Mesenchymal stem cell (in vitro differentiated cells and primary cell): ENCODE data around the gene ROCK2.
A peak's percentile ranks its signal among the peaks of the same experiment; 100 is the strongest.

Experiments
- DNase-seq: peaks from one replicate; pipeline ENCODE4 v3.0.0-alpha.2; 2013
- H2AFZ ChIP-seq: one replicate; pipeline ENCODE4 v1.6.1; 2013; ENCODE audit warnings: low read depth, mild to moderate bottlenecking, control low read depth, inconsistent platforms, low read length, moderate library complexity
- H2AK5ac ChIP-seq: 2 replicates; pipeline ENCODE4 v1.6.1; 2013; ENCODE audit warnings: low read length, moderate library complexity, mild to moderate bottlenecking, inconsistent platforms; ENCODE audit not compliant: severe bottlenecking
- H2BK120ac ChIP-seq: one replicate; pipeline ENCODE4 v1.6.1; 2013; ENCODE audit warnings: low read depth, mild to moderate bottlenecking, inconsistent platforms, low read length, moderate library complexity
- H2BK12ac ChIP-seq, 2 experiments: one replicate each; pipeline ENCODE4 v1.6.1; 2013; ENCODE audit warnings: inconsistent platforms in 2 of 2, low read length in 2 of 2, mild to moderate bottlenecking in 2 of 2, moderate library complexity in 2 of 2, control low read depth in 1 of 2
- H2BK15ac ChIP-seq: one replicate; pipeline ENCODE4 v1.6.1; 2013; ENCODE audit warnings: mild to moderate bottlenecking, low read depth, inconsistent platforms; ENCODE audit not compliant: poor library complexity, severe bottlenecking
- H2BK5ac ChIP-seq: 2 replicates; pipeline ENCODE4 v1.6.1; 2013; ENCODE audit warnings: low read depth, mild to moderate bottlenecking, low read length, control low read depth, inconsistent platforms; ENCODE audit not compliant: poor library complexity, severe bottlenecking
- H3K14ac ChIP-seq, 2 experiments: one replicate each; pipeline ENCODE4 v1.6.1; 2013; ENCODE audit warnings: inconsistent platforms in 2 of 2, low read length in 2 of 2, control low read depth in 1 of 2, mild to moderate bottlenecking in 1 of 2, moderate library complexity in 1 of 2
- H3K18ac ChIP-seq, 2 experiments: one replicate each; pipeline ENCODE4 v1.6.1; 2013; ENCODE audit warnings: inconsistent platforms in 2 of 2, low read length in 2 of 2, control low read depth in 1 of 2, low read depth in 1 of 2, mild to moderate bottlenecking in 1 of 2
- H3K23ac ChIP-seq, 2 experiments: one replicate each; pipeline ENCODE4 v1.6.1; 2013; ENCODE audit warnings: inconsistent platforms in 2 of 2, low read length in 2 of 2, mild to moderate bottlenecking in 2 of 2, moderate library complexity in 2 of 2, control low read depth in 1 of 2
- H3K27ac ChIP-seq: 2 replicates; pipeline ENCODE4 v1.5.1; 2013; ENCODE audit warnings: mild to moderate bottlenecking, moderate library complexity, low read length, control low read depth, inconsistent platforms; ENCODE audit not compliant: poor library complexity, severe bottlenecking
- H3K27me3 ChIP-seq, 2 experiments: 2 replicates each; pipeline versions ENCODE4 v1.6.1 to v1.7.0; 2013; ENCODE audit warnings: low read length in 2 of 2, mild to moderate bottlenecking in 2 of 2, moderate library complexity in 2 of 2, control low read depth in 1 of 2, inconsistent platforms in 1 of 2; ENCODE audit not compliant: control insufficient read depth in 1 of 2, insufficient read depth in 1 of 2
- H3K36me3 ChIP-seq, 2 experiments: 2 replicates each; pipeline versions ENCODE4 v1.6.1 to v1.7.0; 2013; ENCODE audit warnings: low read length in 2 of 2, control low read depth in 1 of 2, inconsistent platforms in 1 of 2, low read depth in 1 of 2, mild to moderate bottlenecking in 1 of 2; ENCODE audit not compliant: insufficient read depth in 2 of 2, control insufficient read depth in 1 of 2
- H3K4ac ChIP-seq, 2 experiments: one replicate each; pipeline ENCODE4 v1.6.1; 2013; ENCODE audit warnings: inconsistent platforms in 2 of 2, low read length in 2 of 2, mild to moderate bottlenecking in 2 of 2, moderate library complexity in 2 of 2, control low read depth in 1 of 2, low read depth in 1 of 2
- H3K4me1 ChIP-seq: 2 replicates; pipeline ENCODE4 v1.6.1; 2013; ENCODE audit warnings: low read depth, low read length, control low read depth; ENCODE audit not compliant: control insufficient read depth, insufficient read depth
- H3K4me2 ChIP-seq: 2 replicates; pipeline ENCODE4 v1.6.1; 2013; ENCODE audit warnings: low read length, mild to moderate bottlenecking, inconsistent platforms; ENCODE audit not compliant: poor library complexity, severe bottlenecking
- H3K4me3 ChIP-seq, 2 experiments: 2 replicates each; pipeline versions ENCODE4 v1.5.1 to v1.7.0; 2013; ENCODE audit warnings: low read length in 2 of 2, mild to moderate bottlenecking in 2 of 2, control low read depth in 1 of 2, low read depth in 1 of 2; ENCODE audit not compliant: insufficient read depth in 1 of 2
- H3K79me1 ChIP-seq: replicated peaks from 2 replicates; pipeline ENCODE4 v1.6.1; 2013; ENCODE audit warnings: mild to moderate bottlenecking, control low read depth, low read length, inconsistent platforms; ENCODE audit not compliant: poor library complexity, severe bottlenecking
- H3K9ac ChIP-seq: 2 replicates; pipeline ENCODE4 v1.7.0; 2013; ENCODE audit warnings: mild to moderate bottlenecking, low read length, moderate library complexity
- H3K9me3 ChIP-seq: 2 replicates; pipeline ENCODE4 v1.7.0; 2013; ENCODE audit warnings: mild to moderate bottlenecking, low read length; ENCODE audit not compliant: control insufficient read depth
- H4K8ac ChIP-seq: one replicate; pipeline ENCODE4 v1.6.1; 2013; ENCODE audit warnings: inconsistent platforms, mild to moderate bottlenecking, low read length, moderate library complexity
- H4K91ac ChIP-seq: one replicate; pipeline ENCODE4 v1.6.1; 2013; ENCODE audit warnings: mild to moderate bottlenecking, low read length, inconsistent platforms
- WGBS: methylation state at CpG from one replicate; pipeline ENCODE4 v1.1.7; 2013; ENCODE audit warnings: mixed read lengths; 5-methylcytosine and 5-hydroxymethylcytosine counted together

Gene ROCK2

DNA sequence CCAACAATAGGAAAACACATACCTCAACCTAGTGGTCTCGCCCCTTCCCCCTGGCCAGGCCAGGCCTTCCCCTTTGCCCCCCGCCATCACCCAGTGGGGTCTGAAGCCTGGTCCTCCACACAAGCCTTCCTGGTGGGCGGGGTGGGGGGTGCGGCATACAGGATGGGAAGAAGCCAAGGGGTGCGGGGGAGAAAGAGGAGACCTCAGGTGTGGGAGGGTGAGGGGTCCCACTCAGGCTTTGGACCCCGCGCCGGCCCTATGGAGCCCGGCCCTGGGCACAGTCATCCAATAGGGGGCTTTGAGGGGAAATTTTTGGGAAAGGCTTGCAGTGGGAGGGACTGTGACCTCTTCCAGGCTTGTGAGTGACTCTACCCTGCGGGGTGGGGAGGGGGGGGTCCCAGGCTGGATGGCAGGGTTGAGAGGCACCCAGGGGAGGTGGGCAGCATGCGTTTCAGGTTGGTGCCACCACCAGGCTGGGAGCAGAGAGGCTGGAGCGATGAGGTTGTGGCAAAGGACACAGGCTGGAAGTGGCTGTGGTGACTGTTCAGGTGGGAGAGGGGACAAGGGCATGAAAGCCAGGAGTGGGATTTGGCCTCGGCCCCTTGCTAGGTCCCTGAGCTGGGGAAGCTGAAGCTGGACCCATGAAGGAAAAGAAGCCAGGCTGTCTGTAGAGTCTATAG lies 187.9 kb downstream of the ROCK2 start:
- H2AK5ac ChIP-seq, result no peak overlapping the region
- no peak overlapping the region for H2BK5ac ChIP-seq
- no peak overlapping the region for H4K91ac ChIP-seq
- peak overlapping the region; percentile 77 for H2BK15ac ChIP-seq
- H3K9ac ChIP-seq, result no peak overlapping the region
- H2BK120ac ChIP-seq, result no peak overlapping the region
- H3K4ac ChIP-seq, result no peak overlapping the region
- peaks cover 21% of the 10 kb centered on the region for H3K4me1 ChIP-seq
- H3K18ac ChIP-seq, result no peak overlapping the region
- peaks cover 2 to 5% of the 10 kb centered on the region in 2 experiments for H3K36me3 ChIP-seq
- H2AFZ ChIP-seq, result no peak overlapping the region
- no peaks in the 10 kb centered on the region for H3K9me3 ChIP-seq
- H3K27ac ChIP-seq, result no peak overlapping the region
- no peak overlapping the region for H3K23ac ChIP-seq
- no peak overlapping the region for H2BK12ac ChIP-seq
- H3K4me3 ChIP-seq, result peak overlapping the region in 1 of 2 experiments; percentile 83
- no peak for DNase-seq
- H3K79me1 ChIP-seq, result peaks cover 9% of the 10 kb centered on the region
- no peak overlapping the region for H3K4me2 ChIP-seq
- no peak overlapping the region for H3K14ac ChIP-seq
- H4K8ac ChIP-seq, result peak overlapping the region; percentile 19
- 96% methylated on average over 13 of the region's 13 CpGs for WGBS
- peaks cover 0 to 3% of the 10 kb centered on the region in 2 experiments for H3K27me3 ChIP-seq

DNA sequence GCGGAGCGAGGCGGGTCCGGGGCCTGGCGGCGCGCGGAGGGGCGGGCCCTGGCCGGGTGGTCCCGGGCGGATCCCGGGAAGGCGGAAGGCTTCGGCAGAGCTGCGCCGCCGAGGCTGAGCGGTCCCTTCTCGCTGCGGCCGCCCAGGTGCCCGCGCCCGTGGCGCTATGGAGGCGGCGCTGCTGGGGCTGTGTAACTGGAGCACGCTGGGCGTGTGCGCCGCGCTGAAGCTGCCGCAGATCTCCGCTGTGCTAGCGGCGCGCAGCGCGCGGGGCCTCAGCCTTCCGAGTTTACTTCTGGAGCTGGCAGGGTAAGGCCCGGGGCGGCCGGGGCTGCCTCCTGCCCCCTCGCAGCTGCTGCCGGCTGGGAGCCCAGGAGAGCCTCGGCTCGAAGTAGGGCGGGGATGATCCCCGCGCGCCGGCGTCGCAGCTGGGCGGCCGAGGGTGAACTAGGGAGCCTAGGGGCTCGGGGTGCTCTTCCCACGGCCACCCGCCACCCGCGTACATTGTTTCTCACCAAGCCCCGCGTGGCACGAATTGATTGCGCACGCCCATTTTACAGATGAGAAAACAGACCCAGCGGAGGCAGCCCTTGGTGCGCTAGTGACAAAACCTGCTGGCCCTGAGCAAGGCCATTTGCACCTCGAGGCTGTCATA lies 188.9 kb downstream of the ROCK2 start, which contains the start of gene SLC66A3:
Gene SLC66A3, plus strand, starts transcription at position 87 of the 655 bp plus-strand sequence. Its CDS starts 80 bp downstream, at position 167.
- peak within 1 kb of the TSS; percentile 69 to 83 for H3K4me3 ChIP-seq
- H4K8ac ChIP-seq, result peak within 1 kb of the TSS; percentile 95
- H3K27me3 ChIP-seq, result peaks cover 0 to 3% of the 10 kb centered on the region in 2 experiments
- no peak within 1 kb of the TSS for H3K23ac ChIP-seq
- H2BK120ac ChIP-seq, result peak within 1 kb of the TSS; percentile 71
- H2BK5ac ChIP-seq, result peak within 1 kb of the TSS; percentile 15
- no peaks in the 10 kb centered on the region for H3K9me3 ChIP-seq
- peak within 1 kb of the TSS; percentile 88 to 94 for H3K4ac ChIP-seq
- peak within 1 kb of the TSS; percentile 82 for H3K4me2 ChIP-seq
- H3K9ac ChIP-seq, result peak within 1 kb of the TSS; percentile 91
- peak within 1 kb of the TSS; percentile 29 for H2AFZ ChIP-seq
- peak within 1 kb of the TSS in 1 of 2 experiments; percentile 41 for H3K14ac ChIP-seq
- 7% methylated on average over 61 of the region's 71 CpGs for WGBS
- peak; percentile 87 for DNase-seq
- peaks cover 0 to 2% of the 10 kb centered on the region in 2 experiments for H3K36me3 ChIP-seq
- H2BK12ac ChIP-seq, result peak within 1 kb of the TSS; percentile 21 to 56
- peak within 1 kb of the TSS; percentile 83 for H2AK5ac ChIP-seq
- H2BK15ac ChIP-seq, result peak within 1 kb of the TSS; percentile 44
- peaks cover 9% of the 10 kb centered on the region for H3K79me1 ChIP-seq
- peak within 1 kb of the TSS; percentile 73 for H4K91ac ChIP-seq
- peak within 1 kb of the TSS; percentile 75 for H3K27ac ChIP-seq
- peaks cover 22% of the 10 kb centered on the region for H3K4me1 ChIP-seq
- peak within 1 kb of the TSS; percentile 91 to 93 for H3K18ac ChIP-seq

DNA sequence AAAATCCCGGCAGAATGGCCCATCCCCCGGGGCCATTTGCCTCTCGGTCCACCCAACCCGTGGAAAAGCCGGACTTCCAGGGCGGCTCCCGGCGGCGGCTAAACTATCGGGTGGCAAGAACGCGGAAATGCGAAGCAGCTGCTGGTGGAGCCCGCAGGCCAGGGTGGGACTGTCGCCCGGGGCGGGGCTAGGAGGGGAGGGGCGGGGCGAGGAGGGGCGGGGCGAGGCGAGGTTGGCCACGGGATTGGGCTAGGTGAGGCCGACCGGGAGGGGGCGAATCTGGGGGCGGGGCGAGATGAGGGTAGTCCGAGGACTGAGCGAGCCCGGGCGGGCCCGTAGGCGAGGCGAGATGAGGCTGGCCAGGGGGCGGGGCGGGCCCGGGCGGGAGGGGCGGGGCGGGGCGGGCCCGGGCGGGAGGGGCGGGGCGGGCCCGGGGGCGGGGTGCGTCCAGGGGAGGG lies 189.5 kb downstream of the ROCK2 start:
- no peaks in the 10 kb centered on the region for H3K9me3 ChIP-seq
- H2BK5ac ChIP-seq, result no peak overlapping the region
- H4K91ac ChIP-seq, result no peak overlapping the region
- H3K79me1 ChIP-seq, result peaks cover 9% of the 10 kb centered on the region
- peak overlapping the region; percentile 88 to 94 for H3K4ac ChIP-seq
- H2AFZ ChIP-seq, result peak overlapping the region; percentile 29
- no peak overlapping the region for H2BK15ac ChIP-seq
- peak overlapping the region; percentile 76 for H3K4me2 ChIP-seq
- H4K8ac ChIP-seq, result no peak overlapping the region
- peak; percentile 95 for DNase-seq
- H3K23ac ChIP-seq, result no peak overlapping the region
- H3K27me3 ChIP-seq, result peaks cover 0 to 3% of the 10 kb centered on the region in 2 experiments
- peaks cover 22% of the 10 kb centered on the region for H3K4me1 ChIP-seq
- H3K18ac ChIP-seq, result peak overlapping the region; percentile 81 to 91
- WGBS, result 0% methylated on average over 17 of the region's 49 CpGs
- peak overlapping the region; percentile 71 for H2BK120ac ChIP-seq
- peak overlapping the region; percentile 91 for H3K9ac ChIP-seq
- H3K36me3 ChIP-seq, result peaks cover 0 to 2% of the 10 kb centered on the region in 2 experiments
- H3K4me3 ChIP-seq, result peak overlapping the region; percentile 69 to 80
- H3K14ac ChIP-seq, result no peak overlapping the region
- peak overlapping the region; percentile 75 for H3K27ac ChIP-seq
- H2BK12ac ChIP-seq, result peak overlapping the region in 1 of 2 experiments; percentile 21
- no peak overlapping the region for H2AK5ac ChIP-seq
